ENCODE data around the gene BLMH.

DNA sequence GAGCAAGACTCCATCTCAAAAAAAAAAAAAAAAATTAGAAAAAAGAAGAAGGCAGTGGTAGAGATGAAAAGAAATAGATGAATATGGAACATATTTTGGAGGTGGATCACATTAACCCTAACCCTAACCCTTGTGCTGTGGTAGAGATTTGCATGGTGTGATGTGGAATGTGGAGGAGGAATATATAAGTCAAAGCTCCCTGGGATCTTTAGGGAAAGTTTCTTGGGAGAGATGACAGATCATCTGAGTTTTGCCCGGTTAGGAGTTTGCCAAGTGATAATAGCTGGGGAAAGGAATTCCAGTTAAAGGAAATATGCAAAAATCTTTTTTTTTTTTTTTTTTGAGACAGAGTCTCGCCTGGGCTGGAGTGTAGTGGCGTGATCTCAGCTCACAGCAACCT is 13.0 kb upstream of the BLMH start:
- TF ChIP-seq POLR2AphosphoS5 (IDR thresholded peaks at IDR 0.05) = no peak
- TF ChIP-seq, protein P1, sequence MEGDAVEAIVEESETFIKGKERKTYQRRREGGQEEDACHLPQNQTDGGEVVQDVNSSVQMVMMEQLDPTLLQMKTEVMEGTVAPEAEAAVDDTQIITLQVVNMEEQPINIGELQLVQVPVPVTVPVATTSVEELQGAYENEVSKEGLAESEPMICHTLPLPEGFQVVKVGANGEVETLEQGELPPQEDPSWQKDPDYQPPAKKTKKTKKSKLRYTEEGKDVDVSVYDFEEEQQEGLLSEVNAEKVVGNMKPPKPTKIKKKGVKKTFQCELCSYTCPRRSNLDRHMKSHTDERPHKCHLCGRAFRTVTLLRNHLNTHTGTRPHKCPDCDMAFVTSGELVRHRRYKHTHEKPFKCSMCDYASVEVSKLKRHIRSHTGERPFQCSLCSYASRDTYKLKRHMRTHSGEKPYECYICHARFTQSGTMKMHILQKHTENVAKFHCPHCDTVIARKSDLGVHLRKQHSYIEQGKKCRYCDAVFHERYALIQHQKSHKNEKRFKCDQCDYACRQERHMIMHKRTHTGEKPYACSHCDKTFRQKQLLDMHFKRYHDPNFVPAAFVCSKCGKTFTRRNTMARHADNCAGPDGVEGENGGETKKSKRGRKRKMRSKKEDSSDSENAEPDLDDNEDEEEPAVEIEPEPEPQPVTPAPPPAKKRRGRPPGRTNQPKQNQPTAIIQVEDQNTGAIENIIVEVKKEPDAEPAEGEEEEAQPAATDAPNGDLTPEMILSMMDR (IDR thresholded peaks at IDR 0.05) = no peak
- no peak for TF ChIP-seq POLR2A (IDR thresholded peaks at IDR 0.05; ENCODE audit: low read depth)

Data from esophagus muscularis mucosa (tissue), 3 donors.